Measurements from ENCODE around the gene KCNIP4.
A peak's percentile ranks its signal among the peaks of the same experiment; 100 is the strongest.

KCNIP4 gene

GRCh38 chr4:21507439-21507838, 441.1 kb downstream of the KCNIP4 start:
- DNase-seq (ENCODE audit: low read depth, low spot score) = no peak
- H3K4me3 ChIP-seq (ENCODE audit: low read depth, low read length) = no peak overlapping the region
- ChIA-PET CTCF (interaction anchor here (1.5 to 10.1 kb wide), 2 partner anchors 257 to 260 kb away, joined by 5 to 63 read pairs; no protein-coding TSS in a partner anchor), POLR2A (no interaction called here)
- TF ChIP-seq CTCF (IDR thresholded peaks at IDR 0.05; ENCODE audit: insufficient read depth, low read length, missing control alignments) = no peak

- ChIA-PET CTCF (no interaction called here), POLR2A (no interaction called here)
- no peak for DNase-seq (ENCODE audit: low read depth, low spot score)
- no peak for TF ChIP-seq CTCF (IDR thresholded peaks at IDR 0.05; ENCODE audit: insufficient read depth, low read length, missing control alignments)
- H3K4me3 ChIP-seq (ENCODE audit: low read depth, low read length) = no peak overlapping the region
Measured at GRCh38 chr4:21490682-21491081, 457.9 kb downstream of the KCNIP4 start.

- no peak overlapping the region for H3K4me3 ChIP-seq (ENCODE audit: low read depth, low read length)
- no peak for TF ChIP-seq CTCF (IDR thresholded peaks at IDR 0.05; ENCODE audit: insufficient read depth, low read length, missing control alignments)
- ChIA-PET CTCF (no interaction called here), POLR2A (no interaction called here)
- no peak for DNase-seq (ENCODE audit: low read depth, low spot score)
Measured at GRCh38 chr4:21476757-21477156, 471.8 kb downstream of the KCNIP4 start.

GRCh38 chr4:21474195-21474594, 474.4 kb downstream of the KCNIP4 start:
- CTCF ChIA-PET = no interaction called here
- DNase-seq (ENCODE audit: low read depth, low spot score) = no peak
- TF ChIP-seq CTCF (IDR thresholded peaks at IDR 0.05; ENCODE audit: insufficient read depth, low read length, missing control alignments) = no peak
- POLR2A ChIA-PET = no interaction called here
- H3K4me3 ChIP-seq (ENCODE audit: low read depth, low read length) = no peak overlapping the region

GRCh38 chr4:21470535-21470934, 478.0 kb downstream of the KCNIP4 start:
- ChIA-PET CTCF (interaction anchor here (3.7 kb wide), 1 partner anchor 697 kb away, joined by 31 read pairs; no protein-coding TSS in a partner anchor), POLR2A (no interaction called here)
- no peak overlapping the region for H3K4me3 ChIP-seq (ENCODE audit: low read depth, low read length)
- TF ChIP-seq CTCF (IDR thresholded peaks at IDR 0.05; ENCODE audit: insufficient read depth, low read length, missing control alignments) = no peak
- no peak for DNase-seq (ENCODE audit: low read depth, low spot score)

- TF ChIP-seq CTCF (IDR thresholded peaks at IDR 0.05; ENCODE audit: insufficient read depth, low read length, missing control alignments) = peak; percentile 7
- ChIA-PET CTCF (interaction anchor here (3.7 kb wide), 1 partner anchor 696 kb away, joined by 31 read pairs; no protein-coding TSS in a partner anchor), POLR2A (no interaction called here)
- H3K4me3 ChIP-seq (ENCODE audit: low read depth, low read length) = no peak overlapping the region
- no peak for DNase-seq (ENCODE audit: low read depth, low spot score)
Measured at GRCh38 chr4:21469438-21470300, 478.9 kb downstream of the KCNIP4 start.
